Brain microvascular endothelial cell (primary cell): ENCODE measurements around the gene TTLL10.
"Not testable (repeated sequence)": the region's sequence is repeated elsewhere in the genome, so short reads cannot be mapped to it uniquely, and the experiment has no call there.

Source experiments
- DNase-seq: peaks from one replicate; pipeline ENCODE4 v3.0.0-alpha.2; 2020
- H3K27ac ChIP-seq: fragments of 250-450 bp; sonication (Bioruptor Pico); 2 replicates; pipeline ENCODE4 v1.5.1; 2020; ENCODE audit warnings: mild to moderate bottlenecking, moderate library complexity
- H3K27me3 ChIP-seq: fragments of 250-450 bp; sonication (Bioruptor Pico); replicated peaks from 2 replicates; pipeline ENCODE4 v1.5.1; 2020; ENCODE audit warnings: mild to moderate bottlenecking
- H3K36me3 ChIP-seq: fragments of 250-450 bp; sonication (Bioruptor Pico); replicated peaks from 2 replicates; pipeline ENCODE4 v1.5.1; 2020; ENCODE audit warnings: mild to moderate bottlenecking
- H3K4me3 ChIP-seq: 2 replicates; pipeline ENCODE4 v1.5.1; 2011; ENCODE audit warnings: low read depth, mild to moderate bottlenecking, control low read depth, low read length, moderate library complexity
- CTCF ChIP-seq: IDR thresholded peaks from 2 replicates; pipeline ENCODE4 v1.5.1; 2011; ENCODE audit warnings: low read depth, mild to moderate bottlenecking, moderate library complexity, low read length, control low read depth, inconsistent platforms; ENCODE audit errors: missing control alignments
- in situ Hi-C: cut with HindIII; loops from 2 replicates; pipeline ENCODE4 v1.10.0; 2017; ENCODE audit warnings: low sequenced_read_pairs, low pct_ligation_motif_present

Gene TTLL10

GRCh38 chr1:1187938-1188337 is 14.3 kb downstream of the TTLL10 start:
- no peak for DNase-seq
- no peak overlapping the region for H3K4me3 ChIP-seq
- no peaks in the 10 kb centered on the region for H3K27me3 ChIP-seq
- in situ Hi-C loops = no loop called here
- no peak for TF ChIP-seq CTCF
- H3K36me3 ChIP-seq = no peaks in the 10 kb centered on the region
- H3K27ac ChIP-seq = no peak overlapping the region

GRCh38 chr1:1189111-1189510 is 15.4 kb downstream of the TTLL10 start:
- Histone ChIP-seq H3K27me3 (no peaks in the 10 kb centered on the region), H3K27ac (no peak overlapping the region), H3K4me3 (no peak overlapping the region), H3K36me3 (no peaks in the 10 kb centered on the region)
- no peak for DNase-seq
- in situ Hi-C loops = no loop called here
- no peak for TF ChIP-seq CTCF

- no peak overlapping the region for H3K4me3 ChIP-seq
- H3K27me3 ChIP-seq = no peaks in the 10 kb centered on the region
- H3K36me3 ChIP-seq = no peaks in the 10 kb centered on the region
- H3K27ac ChIP-seq = no peak overlapping the region
- no peak for DNase-seq
- TF ChIP-seq CTCF = no peak
- in situ Hi-C loops = no loop called here
Observed at GRCh38 chr1:1191734-1192133, 18.1 kb downstream of the TTLL10 start.

- H3K27me3 ChIP-seq = no peaks in the 10 kb centered on the region
- no peak overlapping the region for H3K27ac ChIP-seq
- in situ Hi-C loops = no loop called here
- DNase-seq = no peak
- TF ChIP-seq CTCF = no peak
- H3K36me3 ChIP-seq = no peaks in the 10 kb centered on the region
- H3K4me3 ChIP-seq = no peak overlapping the region
Observed at GRCh38 chr1:1194723-1195122, 21.0 kb downstream of the TTLL10 start.

GRCh38 chr1:1195726-1196125 is 22.0 kb downstream of the TTLL10 start:
- H3K36me3 ChIP-seq, H3K27me3 ChIP-seq, DNase-seq, H3K4me3 ChIP-seq, in situ Hi-C loops, H3K27ac ChIP-seq: not testable (repeated sequence)

GRCh38 chr1:1196431-1197187 is 22.9 kb downstream of the TTLL10 start:
- Histone ChIP-seq H3K27ac (no peak overlapping the region), H3K4me3 (no peak overlapping the region), H3K27me3 (no peaks in the 10 kb centered on the region), H3K36me3 (no peaks in the 10 kb centered on the region)
- no peak for DNase-seq
- in situ Hi-C loops = no loop called here
- no peak for TF ChIP-seq CTCF
